OCI-LY7 (cell line): ENCODE measurements around the gene EPHA6.

Source experiments
- EZH2phosphoT487 ChIP-seq: fragments of 200-600 bp; sonication (generic); IDR thresholded peaks from 2 replicates; pipeline ENCODE4 v1.6.1; 2018; ENCODE audit warnings: low read depth, borderline replicate concordance, mild to moderate bottlenecking, mixed run types, antibody characterized with exemption, low read length, moderate library complexity, mixed read lengths
- TF ChIP-seq, protein P1 (sequence below): fragments of 200-600 bp; sonication (generic); conservative IDR thresholded peaks from 2 replicates; pipeline ENCODE4 v1.5.1; 2014; ENCODE audit warnings: mild to moderate bottlenecking, antibody characterized with exemption, low read length, moderate library complexity, mixed read lengths

DNA sequence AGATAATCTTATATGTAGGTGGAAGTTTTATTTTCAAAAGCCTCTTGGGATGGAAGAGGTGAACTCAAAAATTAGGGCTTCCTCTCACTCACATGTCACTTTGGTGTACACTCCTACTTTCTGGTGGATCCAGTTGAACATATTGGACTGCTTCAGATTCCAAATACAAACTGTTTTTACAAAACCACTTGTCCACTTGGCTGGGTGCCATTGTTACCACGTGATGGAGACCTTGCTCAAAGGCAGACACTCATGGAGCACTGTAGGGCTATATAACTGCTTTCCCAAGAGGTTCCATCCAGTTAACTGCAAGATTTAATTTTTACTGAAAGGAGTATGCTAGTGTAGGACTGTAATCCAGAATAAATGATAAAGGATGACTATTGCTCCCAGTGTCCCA lies 307.0 kb downstream of the EPHA6 start:
- TF ChIP-seq, protein P1, sequence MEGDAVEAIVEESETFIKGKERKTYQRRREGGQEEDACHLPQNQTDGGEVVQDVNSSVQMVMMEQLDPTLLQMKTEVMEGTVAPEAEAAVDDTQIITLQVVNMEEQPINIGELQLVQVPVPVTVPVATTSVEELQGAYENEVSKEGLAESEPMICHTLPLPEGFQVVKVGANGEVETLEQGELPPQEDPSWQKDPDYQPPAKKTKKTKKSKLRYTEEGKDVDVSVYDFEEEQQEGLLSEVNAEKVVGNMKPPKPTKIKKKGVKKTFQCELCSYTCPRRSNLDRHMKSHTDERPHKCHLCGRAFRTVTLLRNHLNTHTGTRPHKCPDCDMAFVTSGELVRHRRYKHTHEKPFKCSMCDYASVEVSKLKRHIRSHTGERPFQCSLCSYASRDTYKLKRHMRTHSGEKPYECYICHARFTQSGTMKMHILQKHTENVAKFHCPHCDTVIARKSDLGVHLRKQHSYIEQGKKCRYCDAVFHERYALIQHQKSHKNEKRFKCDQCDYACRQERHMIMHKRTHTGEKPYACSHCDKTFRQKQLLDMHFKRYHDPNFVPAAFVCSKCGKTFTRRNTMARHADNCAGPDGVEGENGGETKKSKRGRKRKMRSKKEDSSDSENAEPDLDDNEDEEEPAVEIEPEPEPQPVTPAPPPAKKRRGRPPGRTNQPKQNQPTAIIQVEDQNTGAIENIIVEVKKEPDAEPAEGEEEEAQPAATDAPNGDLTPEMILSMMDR: no peak
- no peak for TF ChIP-seq EZH2phosphoT487
